Measurements from ENCODE around the gene CFAP73. TPM values are rescaled to one million over a fixed set of nuclear protein-coding genes. Genes with fewer than 3 reads are reported as not detected.

CFAP73 gene
- total and polyA plus RNA-seq, 2 of the 8 experiments (the other 6 are each of a cell fraction or from before 2014, with no cell fraction given) = 0.45 to 0.56 TPM

- no peak overlapping the region for H4K5ac ChIP-seq (ENCODE audit: insufficient read length, low read depth, low read length)
- no peak for FAIRE-seq
These were observed 32.6 kb upstream of the CFAP73 start for GRCh38 chr12:113116875-113117274.

More at GRCh38 chr12:113116875-113117274, 32.6 kb upstream of the CFAP73 start:
- WGBS, 2 experiments (ENCODE audit: extremely low coverage in 1 of 2, insufficient coverage in 1 of 2, insufficient read length in 1 of 2, insufficient replicate concordance in 2 of 2, low coverage in 1 of 2, low lambda C conversion rate in 2 of 2, missing lambda C conversion rate in 1 of 2) = 76% methylated on average over 5 of the region's 6 CpGs; no CpG with 5 or more reads in 1 of the 2 experiments
- no peaks in the 10 kb centered on the region for H4K20me1 ChIP-seq (replicated peaks in 1 of 2; ENCODE audit: control insufficient read depth in 1 of 2, insufficient read depth in 2 of 2, low read length in 2 of 2)
- H4K8ac ChIP-seq (ENCODE audit: extremely low read depth, insufficient read depth, low read length) = no peak overlapping the region
- H3K18ac ChIP-seq (ENCODE audit: extremely low read depth, low read length) = no peak overlapping the region
- no peak overlapping the region for H3K14ac ChIP-seq (ENCODE audit: insufficient read length)
- H3K79me2 ChIP-seq (ENCODE audit: control insufficient read depth in 1 of 2, insufficient read depth in 2 of 2, low read length in 2 of 2) = no peaks in the 10 kb centered on the region
- H3K4me3 ChIP-seq (ENCODE audit: extremely low read depth in 1 of 4, insufficient read depth in 2 of 4, low read depth in 3 of 4, low read length in 4 of 4) = no peak overlapping the region
- ChIA-PET POLR2A (ENCODE audit: partially characterized antibody) (no interaction called here), CTCF (ENCODE audit: partially characterized antibody) (interaction anchor here (1.0 to 2.2 kb wide), 11 partner anchors 10 to 126 kb away, joined by 3 to 6 read pairs (median 5); partner anchors contain the start of gene RASAL1)
- no peak overlapping the region for H2BK15ac ChIP-seq (ENCODE audit: low read length)
- no peak overlapping the region for H2BK5ac ChIP-seq (ENCODE audit: low read depth, low read length)
- H3K4me1 ChIP-seq (replicated peaks in 1 of 4; ENCODE audit: control insufficient read depth in 3 of 4, insufficient read depth in 4 of 4, low read length in 3 of 4) = no peaks in the 10 kb centered on the region
- no peak overlapping the region for H2BK12ac ChIP-seq (ENCODE audit: low read depth, low read length)
- TF ChIP-seq TAF7 (optimal IDR thresholded peaks at IDR 0.05; ENCODE audit: borderline replicate concordance, low read depth, low read length) = no peak
- no peak for TF ChIP-seq CTCF (IDR thresholded peaks at IDR 0.05; ENCODE audit: control extremely low read depth in 1 of 3, insufficient read depth in 1 of 3, low read depth in 1 of 3, low read length in 3 of 3)
- TF ChIP-seq MAFK (IDR thresholded peaks at IDR 0.05; ENCODE audit: low read depth, low read length) = no peak
- TF ChIP-seq POLR2A (IDR thresholded peaks at IDR 0.05; ENCODE audit: control extremely low read depth in 1 of 2, low read depth in 2 of 2, low read length in 2 of 2) = no peak
- no peak for TF ChIP-seq CBX8 (IDR thresholded peaks at IDR 0.05; ENCODE audit: borderline replicate concordance, low read depth, low read length)
- H2AK5ac ChIP-seq (ENCODE audit: low read depth, low read length) = no peak overlapping the region
- no peak overlapping the region for H3K4ac ChIP-seq (replicated peaks; ENCODE audit: insufficient read length, low read depth, low read length)
- H3K9me3 ChIP-seq (ENCODE audit: insufficient read depth in 2 of 2, low read depth in 1 of 2, low read length in 1 of 2) = no peaks in the 10 kb centered on the region
- DNase-seq (ENCODE audit: low read depth in 1 of 2, low spot score in 2 of 2) = no peak
- H4K91ac ChIP-seq (replicated peaks; ENCODE audit: insufficient read length, low read length) = no peak overlapping the region
- no peak overlapping the region for H2BK20ac ChIP-seq (ENCODE audit: low read length)
- no peak overlapping the region for H2BK120ac ChIP-seq (replicated peaks; ENCODE audit: low read depth, low read length)
- H3K23ac ChIP-seq (ENCODE audit: insufficient read length) = no peak overlapping the region
- H3K27me3 ChIP-seq (replicated peaks in 1 of 4; ENCODE audit: control insufficient read depth in 3 of 4, extremely low read depth in 1 of 4, insufficient read depth in 3 of 4, low read length in 3 of 4) = no peaks in the 10 kb centered on the region
- H3K79me1 ChIP-seq (ENCODE audit: low read depth, low read length) = no peaks in the 10 kb centered on the region; the same call in 1 of the 2 replicates
- H3K56ac ChIP-seq (replicated peaks; ENCODE audit: insufficient read length, low read depth, low read length) = no peak overlapping the region
- no peak overlapping the region for H3K27ac ChIP-seq (ENCODE audit: low read depth, low read length)
- H3K36me3 ChIP-seq (ENCODE audit: control insufficient read depth in 2 of 4, insufficient read depth in 4 of 4, low read length in 3 of 4) = no peaks in the 10 kb centered on the region
- no peak overlapping the region for H3K9ac ChIP-seq (replicated peaks in 1 of 4; ENCODE audit: extremely low read depth in 1 of 4, low read depth in 3 of 4, low read length in 3 of 4)
- H3K4me2 ChIP-seq (ENCODE audit: insufficient read depth in 1 of 2, low read depth in 2 of 2, low read length in 2 of 2) = no peak overlapping the region
- H2AFZ ChIP-seq (ENCODE audit: low read length) = no peak overlapping the region
- no peaks in the 10 kb centered on the region for H3K23me2 ChIP-seq (ENCODE audit: low read depth, low read length)

Measured in H1 (cell line).